ENCODE results near the gene ILK.

The ILK gene
- 38.0 to 55.2 (median 55.0) reads per million in 3 donors for total RNA-seq

- Histone ChIP-seq H3K4me1 (ENCODE audit: control insufficient read depth, insufficient read depth, low read length, poor library complexity, severe bottlenecking) (peaks cover 38% of the 10 kb centered on the region), H3K27me3 (replicated peaks; ENCODE audit: control insufficient read depth, insufficient read depth, low read length, poor library complexity, severe bottlenecking) (no peaks in the 10 kb centered on the region), H3K36me3 (ENCODE audit: control insufficient read depth, insufficient read depth, low read length) (peaks cover 39% of the 10 kb centered on the region), H3K27ac (ENCODE audit: insufficient read depth, low read length, poor library complexity, severe bottlenecking) (peak within 1 kb of the TSS; percentile 82), H3K4me3 (ENCODE audit: insufficient read depth, low read depth, low read length, poor library complexity, severe bottlenecking) (peak within 1 kb of the TSS; percentile 95), H3K9me3 (ENCODE audit: control insufficient read depth, low read length) (no peaks in the 10 kb centered on the region)
- DNase-seq = peak; percentile 76 to 80 (median 76)
Measured at GRCh38 chr11:6603287-6604080, at the start of gene ILK, which contains the start of gene RRP8. Gene ILK (plus strand): TSS chr11:6603774. CDS start chr11:6604272, 498 bp downstream. Gene RRP8 (minus strand): TSS chr11:6603616. CDS start chr11:6603502, 114 bp downstream.

GRCh38 chr11:6554828-6555706 is 48.5 kb upstream of the ILK start:
- DNase-seq = no peak
- H3K27ac ChIP-seq (ENCODE audit: insufficient read depth, low read length, poor library complexity, severe bottlenecking) = no peak overlapping the region
- no peaks in the 10 kb centered on the region for H3K9me3 ChIP-seq (ENCODE audit: control insufficient read depth, low read length)
- H3K4me3 ChIP-seq (ENCODE audit: insufficient read depth, low read depth, low read length, poor library complexity, severe bottlenecking) = no peak overlapping the region
- H3K36me3 ChIP-seq (ENCODE audit: control insufficient read depth, insufficient read depth, low read length) = no peaks in the 10 kb centered on the region
- no peaks in the 10 kb centered on the region for H3K27me3 ChIP-seq (replicated peaks; ENCODE audit: control insufficient read depth, insufficient read depth, low read length, poor library complexity, severe bottlenecking)
- no peaks in the 10 kb centered on the region for H3K4me1 ChIP-seq (ENCODE audit: control insufficient read depth, insufficient read depth, low read length, poor library complexity, severe bottlenecking)

DNA sequence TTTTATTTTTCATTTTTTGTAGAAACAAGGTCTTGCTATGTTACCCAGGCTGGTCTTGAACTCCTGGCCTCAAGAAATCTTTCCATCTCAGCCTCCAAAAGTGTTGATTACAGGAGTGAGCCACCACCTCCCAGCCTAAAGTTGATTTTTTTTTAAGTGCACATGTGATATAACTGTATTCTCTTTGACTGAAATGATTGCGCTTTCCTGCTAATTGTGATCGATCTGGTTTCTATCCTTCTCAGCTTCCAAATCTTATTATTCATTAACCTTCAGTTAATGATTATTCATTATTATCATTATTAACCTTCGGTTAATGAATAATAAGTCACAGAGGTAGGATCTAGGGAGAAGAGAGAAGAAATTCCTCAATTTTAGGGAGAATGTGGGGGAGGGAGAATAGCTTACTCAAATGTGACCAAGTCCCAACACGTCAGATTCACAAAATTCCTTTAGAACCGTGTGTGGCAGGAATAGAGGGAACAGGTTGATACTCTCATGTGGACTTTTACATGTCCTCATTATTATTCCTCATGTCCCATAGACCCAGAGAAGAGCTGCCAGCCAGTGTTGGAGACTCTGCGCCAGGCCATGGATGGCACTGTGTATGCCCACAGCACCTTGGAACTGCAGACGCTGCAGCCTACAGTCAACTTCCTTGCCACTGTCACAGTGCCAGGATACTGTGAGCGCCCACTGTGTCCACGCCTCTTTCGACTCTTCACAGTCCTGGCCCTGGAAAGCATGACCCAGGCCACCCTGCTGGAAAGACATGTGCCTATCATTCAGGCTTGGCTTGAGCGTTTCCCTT is 47.2 kb upstream of the ILK start:
- H3K4me3 ChIP-seq (ENCODE audit: insufficient read depth, low read depth, low read length, poor library complexity, severe bottlenecking) = no peak overlapping the region
- no peaks in the 10 kb centered on the region for H3K9me3 ChIP-seq (ENCODE audit: control insufficient read depth, low read length)
- no peaks in the 10 kb centered on the region for H3K4me1 ChIP-seq (ENCODE audit: control insufficient read depth, insufficient read depth, low read length, poor library complexity, severe bottlenecking)
- H3K27me3 ChIP-seq (replicated peaks; ENCODE audit: control insufficient read depth, insufficient read depth, low read length, poor library complexity, severe bottlenecking) = no peaks in the 10 kb centered on the region
- no peak overlapping the region for H3K27ac ChIP-seq (ENCODE audit: insufficient read depth, low read length, poor library complexity, severe bottlenecking)
- no peak for DNase-seq
- no peaks in the 10 kb centered on the region for H3K36me3 ChIP-seq (ENCODE audit: control insufficient read depth, insufficient read depth, low read length)

DNA sequence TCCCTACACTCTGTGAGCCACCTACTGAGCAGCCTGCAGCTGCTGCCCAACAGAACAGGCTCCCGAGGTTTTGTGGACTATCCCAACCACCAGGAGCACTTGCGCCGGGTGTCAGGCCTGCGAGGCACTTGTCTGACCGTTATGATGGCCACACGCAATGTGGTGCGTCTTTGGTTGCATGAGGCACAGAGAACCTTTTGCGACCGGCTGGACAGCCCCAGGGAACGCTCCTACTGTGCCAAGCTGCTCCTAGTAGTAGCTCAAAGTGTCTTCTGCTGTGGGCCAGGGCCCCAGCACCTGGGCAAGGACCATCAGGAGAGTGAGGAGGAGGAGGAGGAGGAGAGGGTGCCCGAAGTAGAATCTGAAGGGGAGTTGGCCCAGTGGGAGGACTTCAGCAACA is 46.5 kb upstream of the ILK start:
- Histone ChIP-seq H3K27ac (ENCODE audit: insufficient read depth, low read length, poor library complexity, severe bottlenecking) (no peak overlapping the region), H3K36me3 (ENCODE audit: control insufficient read depth, insufficient read depth, low read length) (no peaks in the 10 kb centered on the region), H3K4me1 (ENCODE audit: control insufficient read depth, insufficient read depth, low read length, poor library complexity, severe bottlenecking) (no peaks in the 10 kb centered on the region), H3K4me3 (ENCODE audit: insufficient read depth, low read depth, low read length, poor library complexity, severe bottlenecking) (no peak overlapping the region), H3K27me3 (replicated peaks; ENCODE audit: control insufficient read depth, insufficient read depth, low read length, poor library complexity, severe bottlenecking) (no peaks in the 10 kb centered on the region), H3K9me3 (ENCODE audit: control insufficient read depth, low read length) (no peaks in the 10 kb centered on the region)
- DNase-seq = no peak

DNA sequence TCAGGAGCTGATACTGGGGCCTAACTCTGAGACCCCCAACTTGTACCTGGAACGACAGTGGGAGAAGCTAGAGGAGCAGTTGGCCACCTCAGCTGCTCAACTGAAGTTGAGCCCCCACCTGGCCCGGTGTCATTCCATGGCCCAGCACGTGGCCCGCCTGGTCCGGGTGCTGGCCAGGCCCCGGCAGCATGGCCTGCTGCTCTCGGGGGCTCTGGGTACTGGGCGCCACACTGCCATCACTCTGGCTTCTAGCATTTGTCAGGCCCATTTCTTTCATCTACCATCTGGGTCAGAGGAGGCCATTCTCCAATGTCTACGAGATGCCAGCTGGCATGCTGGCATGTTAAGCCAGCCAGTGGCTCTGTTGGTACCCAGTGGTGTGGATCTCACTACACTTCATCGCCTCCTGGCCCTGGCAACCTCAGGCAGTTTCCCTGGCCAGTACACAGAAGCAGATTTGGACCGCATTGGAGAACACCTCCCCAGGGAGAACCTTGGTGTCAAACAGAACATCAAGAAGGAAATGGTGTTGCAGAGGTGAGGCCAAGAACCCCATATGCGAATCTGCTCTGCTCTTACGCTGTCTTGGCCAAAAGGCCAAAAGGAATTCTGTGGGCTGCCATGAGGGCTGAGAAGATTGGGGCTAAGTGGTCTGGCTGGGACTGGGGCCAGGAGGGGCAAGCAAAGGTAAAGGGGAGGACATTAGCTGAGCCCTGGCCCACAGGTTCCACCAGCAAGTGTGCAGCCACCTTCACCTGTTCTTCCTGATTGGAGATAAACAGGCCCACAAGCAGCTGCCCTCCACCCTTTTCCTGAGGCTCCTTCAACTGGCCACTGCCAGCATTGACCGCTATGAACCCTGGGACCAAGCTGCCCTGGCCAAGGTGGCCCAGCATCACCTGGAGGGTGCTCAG is 45.6 kb upstream of the ILK start:
- Histone ChIP-seq H3K27ac (ENCODE audit: insufficient read depth, low read length, poor library complexity, severe bottlenecking) (no peak overlapping the region), H3K27me3 (replicated peaks; ENCODE audit: control insufficient read depth, insufficient read depth, low read length, poor library complexity, severe bottlenecking) (no peaks in the 10 kb centered on the region), H3K4me3 (ENCODE audit: insufficient read depth, low read depth, low read length, poor library complexity, severe bottlenecking) (no peak overlapping the region), H3K4me1 (ENCODE audit: control insufficient read depth, insufficient read depth, low read length, poor library complexity, severe bottlenecking) (no peaks in the 10 kb centered on the region), H3K36me3 (ENCODE audit: control insufficient read depth, insufficient read depth, low read length) (no peaks in the 10 kb centered on the region), H3K9me3 (ENCODE audit: control insufficient read depth, low read length) (no peaks in the 10 kb centered on the region)
- no peak for DNase-seq

GRCh38 chr11:6559369-6559768 is 44.2 kb upstream of the ILK start:
- no peak overlapping the region for H3K4me3 ChIP-seq (ENCODE audit: insufficient read depth, low read depth, low read length, poor library complexity, severe bottlenecking)
- H3K4me1 ChIP-seq (ENCODE audit: control insufficient read depth, insufficient read depth, low read length, poor library complexity, severe bottlenecking) = no peaks in the 10 kb centered on the region
- H3K9me3 ChIP-seq (ENCODE audit: control insufficient read depth, low read length) = no peaks in the 10 kb centered on the region
- H3K27me3 ChIP-seq (replicated peaks; ENCODE audit: control insufficient read depth, insufficient read depth, low read length, poor library complexity, severe bottlenecking) = no peaks in the 10 kb centered on the region
- no peak for DNase-seq
- H3K36me3 ChIP-seq (ENCODE audit: control insufficient read depth, insufficient read depth, low read length) = no peaks in the 10 kb centered on the region
- H3K27ac ChIP-seq (ENCODE audit: insufficient read depth, low read length, poor library complexity, severe bottlenecking) = no peak overlapping the region

DNA sequence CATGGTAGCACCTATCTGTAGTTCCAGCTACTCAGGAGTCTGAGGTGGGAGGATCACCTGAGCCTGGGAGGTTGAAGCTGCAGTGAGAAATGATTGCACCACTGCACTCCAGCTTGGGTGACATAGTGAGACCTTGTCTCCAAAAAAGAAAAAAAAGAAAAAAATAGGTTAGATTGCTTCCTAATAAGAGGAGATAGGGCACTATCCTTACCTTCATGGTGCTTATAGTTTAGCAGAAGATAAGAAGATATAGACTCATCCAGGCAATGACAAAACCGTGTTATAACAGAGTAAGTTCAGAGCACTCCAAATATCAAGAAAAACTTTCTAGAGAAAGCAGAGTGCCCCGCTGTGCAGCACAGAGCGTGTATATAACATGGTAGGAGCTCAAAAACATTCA is 42.3 kb upstream of the ILK start:
- DNase-seq = no peak
- Histone ChIP-seq H3K27me3 (replicated peaks; ENCODE audit: control insufficient read depth, insufficient read depth, low read length, poor library complexity, severe bottlenecking) (no peaks in the 10 kb centered on the region), H3K4me3 (ENCODE audit: insufficient read depth, low read depth, low read length, poor library complexity, severe bottlenecking) (no peak overlapping the region), H3K9me3 (ENCODE audit: control insufficient read depth, low read length) (no peaks in the 10 kb centered on the region), H3K36me3 (ENCODE audit: control insufficient read depth, insufficient read depth, low read length) (no peaks in the 10 kb centered on the region), H3K4me1 (ENCODE audit: control insufficient read depth, insufficient read depth, low read length, poor library complexity, severe bottlenecking) (no peaks in the 10 kb centered on the region), H3K27ac (ENCODE audit: insufficient read depth, low read length, poor library complexity, severe bottlenecking) (no peak overlapping the region)

DNA sequence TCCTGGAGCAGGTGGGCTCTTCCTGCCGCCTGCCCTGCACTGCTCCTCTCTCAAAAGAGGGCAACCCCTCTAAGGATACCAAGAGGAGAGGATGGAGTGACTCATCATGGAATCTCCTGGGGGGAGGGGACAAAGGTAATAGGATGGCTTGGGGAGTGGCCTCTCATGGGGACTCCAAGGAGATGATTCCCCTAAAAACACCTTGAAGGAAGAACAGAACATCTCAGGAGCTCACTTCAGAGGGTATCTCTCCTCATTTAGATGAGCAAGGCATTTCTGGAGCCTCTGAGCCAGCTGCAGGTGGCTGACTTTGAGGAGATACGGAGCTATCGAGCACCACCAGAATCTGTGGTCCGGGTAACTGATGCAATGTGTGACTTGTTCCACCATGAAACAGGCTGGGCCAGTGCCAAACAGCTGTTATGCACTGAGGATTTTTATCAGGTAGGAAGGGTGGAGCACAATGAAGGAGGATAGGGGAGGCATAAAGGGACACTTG is 40.4 kb upstream of the ILK start:
- no peak for DNase-seq
- H3K27ac ChIP-seq (ENCODE audit: insufficient read depth, low read length, poor library complexity, severe bottlenecking) = no peak overlapping the region
- H3K4me1 ChIP-seq (ENCODE audit: control insufficient read depth, insufficient read depth, low read length, poor library complexity, severe bottlenecking) = no peaks in the 10 kb centered on the region
- no peaks in the 10 kb centered on the region for H3K36me3 ChIP-seq (ENCODE audit: control insufficient read depth, insufficient read depth, low read length)
- H3K4me3 ChIP-seq (ENCODE audit: insufficient read depth, low read depth, low read length, poor library complexity, severe bottlenecking) = no peak overlapping the region
- H3K27me3 ChIP-seq (replicated peaks; ENCODE audit: control insufficient read depth, insufficient read depth, low read length, poor library complexity, severe bottlenecking) = no peaks in the 10 kb centered on the region
- no peaks in the 10 kb centered on the region for H3K9me3 ChIP-seq (ENCODE audit: control insufficient read depth, low read length)

GRCh38 chr11:6563667-6564066 is 39.9 kb upstream of the ILK start:
- no peak for DNase-seq
- H3K9me3 ChIP-seq (ENCODE audit: control insufficient read depth, low read length) = no peaks in the 10 kb centered on the region
- H3K36me3 ChIP-seq (ENCODE audit: control insufficient read depth, insufficient read depth, low read length) = no peaks in the 10 kb centered on the region
- H3K4me1 ChIP-seq (ENCODE audit: control insufficient read depth, insufficient read depth, low read length, poor library complexity, severe bottlenecking) = no peaks in the 10 kb centered on the region
- no peak overlapping the region for H3K4me3 ChIP-seq (ENCODE audit: insufficient read depth, low read depth, low read length, poor library complexity, severe bottlenecking)
- no peaks in the 10 kb centered on the region for H3K27me3 ChIP-seq (replicated peaks; ENCODE audit: control insufficient read depth, insufficient read depth, low read length, poor library complexity, severe bottlenecking)
- H3K27ac ChIP-seq (ENCODE audit: insufficient read depth, low read length, poor library complexity, severe bottlenecking) = no peak overlapping the region

All from effector memory CD4-positive, alpha-beta T cell (primary cell).